GM23338 (cell line): ENCODE results near the gene SERPINI1. TPM values are rescaled to one million over a fixed set of nuclear protein-coding genes. Genes with fewer than 3 reads are reported as not detected.

ENCODE experiments used
- ATAC-seq: fragments of 200-7000 bp; cut with Tn5 transposase; 3 replicates; pipeline ENCODE4 v1.9.1; 2020
- DNase-seq: peaks from one replicate; pipeline ENCODE4 v3.0.0-alpha.2; 2015; ENCODE audit warnings: low spot score
- H2AFZ ChIP-seq: fragments of 200-600 bp; sonication (generic); 2 replicates; pipeline ENCODE4 v1.8.0; 2016; ENCODE audit warnings: antibody characterized with exemption, mild to moderate bottlenecking, moderate library complexity
- H3F3A ChIP-seq: fragments of 200-600 bp; sonication (generic); replicated peaks from 2 replicates; pipeline ENCODE4 v1.8.0; 2017; ENCODE audit warnings: antibody characterized with exemption, mixed run types, low read depth
- H3K27ac ChIP-seq: fragments of 200-600 bp; sonication (generic); 2 replicates; pipeline ENCODE4 v1.6.1; 2016; ENCODE audit warnings: low read depth
- H3K27me3 ChIP-seq: fragments of 200-600 bp; sonication (generic); 2 replicates; pipeline ENCODE4 v1.8.0; 2016; ENCODE audit warnings: mild to moderate bottlenecking, mixed run types, moderate library complexity; ENCODE audit not compliant: insufficient read depth
- H3K36me3 ChIP-seq: fragments of 200-600 bp; sonication (generic); 2 replicates; pipeline ENCODE4 v1.8.0; 2016; ENCODE audit warnings: mild to moderate bottlenecking; ENCODE audit not compliant: insufficient read depth
- H3K4me1 ChIP-seq: fragments of 200-600 bp; sonication (generic); 2 replicates; pipeline ENCODE4 v1.8.0; 2016; ENCODE audit warnings: mild to moderate bottlenecking, moderate library complexity; ENCODE audit not compliant: insufficient read depth
- H3K4me2 ChIP-seq: fragments of 200-600 bp; sonication (generic); 2 replicates; pipeline ENCODE4 v1.7.1; 2017; ENCODE audit warnings: mixed run types
- H3K4me3 ChIP-seq: fragments of 200-600 bp; sonication (generic); 2 replicates; pipeline ENCODE4 v1.6.1; 2016; ENCODE audit warnings: mixed run types
- H3K79me2 ChIP-seq: fragments of 200-600 bp; sonication (generic); replicated peaks from 2 replicates; pipeline ENCODE4 v1.8.0; 2017; ENCODE audit warnings: mild to moderate bottlenecking; ENCODE audit not compliant: insufficient read depth
- H3K9me2 ChIP-seq: fragments of 200-600 bp; sonication (generic); 2 replicates; pipeline ENCODE4 v1.8.0; 2017; ENCODE audit not compliant: insufficient read depth
- H4K20me1 ChIP-seq: fragments of 200-600 bp; sonication (generic); replicated peaks from 2 replicates; pipeline ENCODE4 v1.8.0; 2017; ENCODE audit warnings: mild to moderate bottlenecking; ENCODE audit not compliant: insufficient read depth
- H3K27ac Mint-ChIP-seq: 2 replicates; pipeline ENCODE4 v1.8.0; 2020; ENCODE audit warnings: inconsistent platforms, mild to moderate bottlenecking, moderate library complexity, mixed read lengths
- H3K27me3 Mint-ChIP-seq: 3 replicates; pipeline ENCODE4 v1.8.0; 2022; ENCODE audit warnings: low read depth, mild to moderate bottlenecking, moderate library complexity, mixed read lengths, inconsistent platforms; ENCODE audit not compliant: insufficient read depth, poor library complexity
- H3K36me3 Mint-ChIP-seq: 3 replicates; pipeline ENCODE4 v1.8.0; 2021; ENCODE audit warnings: low read depth, mild to moderate bottlenecking, inconsistent platforms, moderate library complexity, mixed read lengths
- H3K4me1 Mint-ChIP-seq: 3 replicates; pipeline ENCODE4 v1.8.0; 2020; ENCODE audit warnings: mild to moderate bottlenecking, inconsistent platforms, mixed read lengths
- H3K4me3 Mint-ChIP-seq: 3 replicates; pipeline ENCODE4 v1.8.0; 2021; ENCODE audit warnings: moderate library complexity, mild to moderate bottlenecking, inconsistent platforms, mixed read lengths
- H3K9me3 Mint-ChIP-seq: 3 replicates; pipeline ENCODE4 v1.8.0; 2020; ENCODE audit warnings: moderate library complexity, mild to moderate bottlenecking, inconsistent platforms, mixed read lengths
- CREB1 ChIP-seq: fragments of 250-450 bp; sonication (Bioruptor Pico); IDR thresholded peaks from 2 replicates; pipeline ENCODE4 v1.5.0; 2020; ENCODE audit warnings: low read depth, mild to moderate bottlenecking, moderate library complexity
- CTCF ChIP-seq, 2 experiments: fragments of 200-600 bp in 1 of 2; sonication (generic) in 1 of 2; conservative IDR thresholded peaks; 2 replicates each; pipeline versions ENCODE4 v1.5.1 to v1.6.1; 2016 to 2017; ENCODE audit warnings: antibody characterized with exemption in 2 of 2, low read depth in 2 of 2, mild to moderate bottlenecking in 2 of 2, moderate library complexity in 1 of 2
- ETS1 ChIP-seq: IDR thresholded peaks from 2 replicates; pipeline ENCODE4 v1.6.1; 2016; ENCODE audit warnings: antibody characterized with exemption
- EZH2 ChIP-seq: fragments of 200-600 bp; sonication (generic); IDR thresholded peaks from one replicate; pipeline ENCODE4 v1.8.0; 2017; ENCODE audit warnings: antibody characterized with exemption, mild to moderate bottlenecking, low read depth; ENCODE audit not compliant: unreplicated experiment
- JUNB ChIP-seq: IDR thresholded peaks from one replicate; pipeline ENCODE4 v1.6.1; 2016; ENCODE audit warnings: antibody characterized with exemption; ENCODE audit not compliant: unreplicated experiment
- NANOG ChIP-seq: IDR thresholded peaks from 2 replicates; pipeline ENCODE4 v1.6.1; 2016; ENCODE audit warnings: antibody characterized with exemption, borderline replicate concordance
- POLR2AphosphoS5 ChIP-seq: IDR thresholded peaks from 2 replicates; pipeline ENCODE4 v1.6.1; 2016; ENCODE audit warnings: antibody characterized with exemption, low read depth
- REST ChIP-seq: IDR thresholded peaks from one replicate; pipeline ENCODE4 v1.6.1; 2018; ENCODE audit warnings: antibody characterized with exemption; ENCODE audit not compliant: unreplicated experiment
- STAT1 ChIP-seq: IDR thresholded peaks from one replicate; pipeline ENCODE4 v1.6.1; 2016; ENCODE audit warnings: antibody characterized with exemption; ENCODE audit not compliant: unreplicated experiment
- ZNF114 ChIP-seq: fragments of 250-450 bp; sonication (Bioruptor Pico); IDR thresholded peaks from 2 replicates; pipeline ENCODE4 v1.5.0; 2020; ENCODE audit warnings: mild to moderate bottlenecking, moderate library complexity
- ZNF331 ChIP-seq: fragments of 250-450 bp; sonication (Bioruptor Pico); IDR thresholded peaks from 2 replicates; pipeline ENCODE4 v1.5.0; 2020; ENCODE audit warnings: low read depth, mild to moderate bottlenecking, moderate library complexity
- ZNF462 ChIP-seq: fragments of 250-450 bp; sonication (Bioruptor Pico); IDR thresholded peaks from 2 replicates; pipeline ENCODE4 v1.5.0; 2020; ENCODE audit warnings: mild to moderate bottlenecking, moderate library complexity
- polyA plus RNA-seq: library from polyadenylated mRNA; unstranded; fragments of >200 nt; fragmentation: Nextera tagmentation; extraction: Ambion mirVana; gene quantifications from 2 replicates; pipeline ENCODE4 v1.2.1, GENCODE V29; 2016
- total RNA-seq: library from RNA; depleted of rRNA; stranded (reverse); fragments of >200 nt; shearing (Covaris generic); gene quantifications from 2 replicates; pipeline ENCODE4 v1.2.3, GENCODE V29; 2014

SERPINI1 gene
- total and polyA plus RNA-seq, 2 experiments from 2014 or later: 9.2 to 26.6 TPM

- H3K36me3 Mint-ChIP-seq: peaks cover 8% of the 10 kb centered on the region
- Histone ChIP-seq H2AFZ (no peak overlapping the region), H3K4me1 (no peaks in the 10 kb centered on the region), H3F3A (no peaks in the 10 kb centered on the region), H3K4me3 (no peak overlapping the region), H3K4me2 (no peak overlapping the region), H3K36me3 (no peaks in the 10 kb centered on the region), H3K79me2 (no peaks in the 10 kb centered on the region), H3K27ac (no peak overlapping the region), H4K20me1 (no peaks in the 10 kb centered on the region), H3K9me2 (no peaks in the 10 kb centered on the region), H3K27me3 (no peaks in the 10 kb centered on the region)
- no peak for DNase-seq
- H3K27me3 Mint-ChIP-seq: peaks cover 7% of the 10 kb centered on the region
- H3K4me3 Mint-ChIP-seq: no peak overlapping the region
- peaks cover 8% of the 10 kb centered on the region; the same call in 2 of the 3 replicates for H3K9me3 Mint-ChIP-seq
- no peak for ATAC-seq
- peaks cover 8% of the 10 kb centered on the region; the same call in 2 of the 3 replicates for H3K4me1 Mint-ChIP-seq
- TF ChIP-seq REST: no peak
- no peak for TF ChIP-seq ETS1
- TF ChIP-seq CTCF (conservative IDR thresholded peaks at IDR 0.05; ENCODE audit: low read depth in 2 of 2): no peak
- TF ChIP-seq CREB1 (CRISPR knock-in tag): no peak
- no peak for TF ChIP-seq JUNB
- TF ChIP-seq ZNF331: no peak
- TF ChIP-seq NANOG: no peak
- TF ChIP-seq ZNF462 (CRISPR knock-in tag): no peak
- TF ChIP-seq ZNF114 (CRISPR knock-in tag): no peak
- TF ChIP-seq POLR2AphosphoS5: no peak
- no peak for TF ChIP-seq STAT1
- TF ChIP-seq EZH2: no peak
- no peak overlapping the region for H3K27ac Mint-ChIP-seq
Observed at GRCh38 chr3:167754049-167754448, 18.5 kb downstream of the SERPINI1 start.
